Neural cell (in vitro differentiated cells): ENCODE data around the gene NRXN2.

Source experiments
- EP300 ChIP-seq: fragments of 450-650 bp; conservative IDR thresholded peaks from 2 replicates; pipeline ENCODE4 v1.6.1; 2014; ENCODE audit warnings: antibody characterized with exemption, mild to moderate bottlenecking, moderate library complexity; ENCODE audit not compliant: poor library complexity, severe bottlenecking
- EZH2 ChIP-seq: fragments of 200-600, 300-800 bp; shearing (Covaris generic), sonication (generic); IDR thresholded peaks from 2 replicates; pipeline ENCODE4 v1.6.1; 2014; ENCODE audit warnings: antibody characterized with exemption, low read length, borderline replicate concordance, mild to moderate bottlenecking; ENCODE audit not compliant: insufficient read depth, poor library complexity, severe bottlenecking
- MXI1 ChIP-seq: fragments of 450-650 bp; conservative IDR thresholded peaks from 2 replicates; pipeline ENCODE4 v1.6.1; 2014; ENCODE audit warnings: antibody characterized with exemption, mild to moderate bottlenecking; ENCODE audit not compliant: poor library complexity, severe bottlenecking
- POLR2AphosphoS5 ChIP-seq: IDR thresholded peaks from 2 replicates; pipeline ENCODE4 v1.6.1; 2012
- RAD21 ChIP-seq: fragments of 450-650 bp; conservative IDR thresholded peaks from 2 replicates; pipeline ENCODE4 v1.6.1; 2014; ENCODE audit warnings: antibody characterized with exemption, mild to moderate bottlenecking, moderate library complexity
- TAF1 ChIP-seq: IDR thresholded peaks from 2 replicates; pipeline ENCODE4 v1.6.1; 2012; ENCODE audit warnings: low read depth
- TF ChIP-seq, protein P1 (sequence below): IDR thresholded peaks from 2 replicates; pipeline ENCODE4 v1.6.1; 2012; ENCODE audit warnings: borderline replicate concordance
- TF ChIP-seq, protein P2 (sequence below): fragments of 450-650 bp; IDR thresholded peaks from 2 replicates; pipeline ENCODE4 v1.5.1; 2014; ENCODE audit warnings: antibody characterized with exemption, mild to moderate bottlenecking, moderate library complexity; ENCODE audit not compliant: poor library complexity, severe bottlenecking

DNA sequence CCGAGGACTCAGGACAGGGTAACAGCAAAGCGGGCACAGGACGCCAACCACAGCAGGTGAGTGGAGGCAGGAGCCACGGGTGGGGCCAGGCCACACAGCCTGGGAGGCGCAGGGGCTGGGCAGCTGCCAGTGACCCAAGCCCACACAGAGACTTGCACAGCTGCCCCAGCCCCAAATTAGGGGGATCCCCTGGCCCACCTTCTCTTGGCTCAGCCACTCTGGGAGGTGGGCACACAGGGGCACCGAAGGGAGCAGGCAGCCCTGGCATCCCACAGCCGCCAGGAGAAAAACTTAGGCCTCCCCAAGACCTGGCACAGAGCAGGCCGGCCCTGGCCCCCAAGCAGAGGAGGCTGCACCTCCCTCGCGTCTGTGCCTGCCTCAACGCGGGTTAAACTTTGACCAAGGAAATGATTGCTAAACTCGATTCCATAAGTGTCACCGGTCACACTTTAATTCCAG is 132.2 kb downstream of the NRXN2 start, which contains the start of gene SLC22A12:
- TF ChIP-seq, protein P1, sequence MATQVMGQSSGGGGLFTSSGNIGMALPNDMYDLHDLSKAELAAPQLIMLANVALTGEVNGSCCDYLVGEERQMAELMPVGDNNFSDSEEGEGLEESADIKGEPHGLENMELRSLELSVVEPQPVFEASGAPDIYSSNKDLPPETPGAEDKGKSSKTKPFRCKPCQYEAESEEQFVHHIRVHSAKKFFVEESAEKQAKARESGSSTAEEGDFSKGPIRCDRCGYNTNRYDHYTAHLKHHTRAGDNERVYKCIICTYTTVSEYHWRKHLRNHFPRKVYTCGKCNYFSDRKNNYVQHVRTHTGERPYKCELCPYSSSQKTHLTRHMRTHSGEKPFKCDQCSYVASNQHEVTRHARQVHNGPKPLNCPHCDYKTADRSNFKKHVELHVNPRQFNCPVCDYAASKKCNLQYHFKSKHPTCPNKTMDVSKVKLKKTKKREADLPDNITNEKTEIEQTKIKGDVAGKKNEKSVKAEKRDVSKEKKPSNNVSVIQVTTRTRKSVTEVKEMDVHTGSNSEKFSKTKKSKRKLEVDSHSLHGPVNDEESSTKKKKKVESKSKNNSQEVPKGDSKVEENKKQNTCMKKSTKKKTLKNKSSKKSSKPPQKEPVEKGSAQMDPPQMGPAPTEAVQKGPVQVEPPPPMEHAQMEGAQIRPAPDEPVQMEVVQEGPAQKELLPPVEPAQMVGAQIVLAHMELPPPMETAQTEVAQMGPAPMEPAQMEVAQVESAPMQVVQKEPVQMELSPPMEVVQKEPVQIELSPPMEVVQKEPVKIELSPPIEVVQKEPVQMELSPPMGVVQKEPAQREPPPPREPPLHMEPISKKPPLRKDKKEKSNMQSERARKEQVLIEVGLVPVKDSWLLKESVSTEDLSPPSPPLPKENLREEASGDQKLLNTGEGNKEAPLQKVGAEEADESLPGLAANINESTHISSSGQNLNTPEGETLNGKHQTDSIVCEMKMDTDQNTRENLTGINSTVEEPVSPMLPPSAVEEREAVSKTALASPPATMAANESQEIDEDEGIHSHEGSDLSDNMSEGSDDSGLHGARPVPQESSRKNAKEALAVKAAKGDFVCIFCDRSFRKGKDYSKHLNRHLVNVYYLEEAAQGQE = no peak
- TF ChIP-seq, protein P2, sequence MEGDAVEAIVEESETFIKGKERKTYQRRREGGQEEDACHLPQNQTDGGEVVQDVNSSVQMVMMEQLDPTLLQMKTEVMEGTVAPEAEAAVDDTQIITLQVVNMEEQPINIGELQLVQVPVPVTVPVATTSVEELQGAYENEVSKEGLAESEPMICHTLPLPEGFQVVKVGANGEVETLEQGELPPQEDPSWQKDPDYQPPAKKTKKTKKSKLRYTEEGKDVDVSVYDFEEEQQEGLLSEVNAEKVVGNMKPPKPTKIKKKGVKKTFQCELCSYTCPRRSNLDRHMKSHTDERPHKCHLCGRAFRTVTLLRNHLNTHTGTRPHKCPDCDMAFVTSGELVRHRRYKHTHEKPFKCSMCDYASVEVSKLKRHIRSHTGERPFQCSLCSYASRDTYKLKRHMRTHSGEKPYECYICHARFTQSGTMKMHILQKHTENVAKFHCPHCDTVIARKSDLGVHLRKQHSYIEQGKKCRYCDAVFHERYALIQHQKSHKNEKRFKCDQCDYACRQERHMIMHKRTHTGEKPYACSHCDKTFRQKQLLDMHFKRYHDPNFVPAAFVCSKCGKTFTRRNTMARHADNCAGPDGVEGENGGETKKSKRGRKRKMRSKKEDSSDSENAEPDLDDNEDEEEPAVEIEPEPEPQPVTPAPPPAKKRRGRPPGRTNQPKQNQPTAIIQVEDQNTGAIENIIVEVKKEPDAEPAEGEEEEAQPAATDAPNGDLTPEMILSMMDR = no peak
- no peak for TF ChIP-seq EP300
- TF ChIP-seq EZH2 = no peak
- no peak for TF ChIP-seq POLR2AphosphoS5
- no peak for TF ChIP-seq TAF1
- TF ChIP-seq RAD21 = no peak
- TF ChIP-seq MXI1 = no peak
